ENCODE results near the gene EMD.

The EMD gene

DNA sequence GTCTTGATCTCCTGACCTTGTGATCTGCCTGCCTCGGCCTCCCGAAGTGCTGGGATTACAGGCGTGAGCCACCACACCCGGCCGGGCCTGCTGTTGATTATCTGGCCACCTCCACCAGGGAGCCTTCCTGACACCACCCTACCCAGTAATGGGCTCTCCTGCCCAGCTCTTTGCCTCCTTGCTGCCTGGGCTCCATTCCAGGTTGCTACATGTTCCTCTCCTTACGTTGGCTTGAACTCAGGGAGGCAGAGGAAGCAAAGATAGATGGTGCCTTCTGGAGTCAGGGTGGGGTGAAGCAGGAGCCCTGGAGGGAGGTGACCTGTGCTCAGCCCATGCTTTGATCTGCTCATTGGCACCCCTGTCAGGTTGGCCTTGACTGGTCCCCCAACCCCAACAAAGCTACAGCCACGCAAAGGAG, 31.0 kb upstream of the EMD start:
- DNase-seq (ENCODE audit: low read depth) = no peak
- no peak overlapping the region for H3K4me3 ChIP-seq (ENCODE audit: low read depth, low read length)
- TF ChIP-seq, protein P1, sequence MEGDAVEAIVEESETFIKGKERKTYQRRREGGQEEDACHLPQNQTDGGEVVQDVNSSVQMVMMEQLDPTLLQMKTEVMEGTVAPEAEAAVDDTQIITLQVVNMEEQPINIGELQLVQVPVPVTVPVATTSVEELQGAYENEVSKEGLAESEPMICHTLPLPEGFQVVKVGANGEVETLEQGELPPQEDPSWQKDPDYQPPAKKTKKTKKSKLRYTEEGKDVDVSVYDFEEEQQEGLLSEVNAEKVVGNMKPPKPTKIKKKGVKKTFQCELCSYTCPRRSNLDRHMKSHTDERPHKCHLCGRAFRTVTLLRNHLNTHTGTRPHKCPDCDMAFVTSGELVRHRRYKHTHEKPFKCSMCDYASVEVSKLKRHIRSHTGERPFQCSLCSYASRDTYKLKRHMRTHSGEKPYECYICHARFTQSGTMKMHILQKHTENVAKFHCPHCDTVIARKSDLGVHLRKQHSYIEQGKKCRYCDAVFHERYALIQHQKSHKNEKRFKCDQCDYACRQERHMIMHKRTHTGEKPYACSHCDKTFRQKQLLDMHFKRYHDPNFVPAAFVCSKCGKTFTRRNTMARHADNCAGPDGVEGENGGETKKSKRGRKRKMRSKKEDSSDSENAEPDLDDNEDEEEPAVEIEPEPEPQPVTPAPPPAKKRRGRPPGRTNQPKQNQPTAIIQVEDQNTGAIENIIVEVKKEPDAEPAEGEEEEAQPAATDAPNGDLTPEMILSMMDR (conservative IDR thresholded peaks at IDR 0.05; ENCODE audit: low read depth, low read length) = no peak

DNA sequence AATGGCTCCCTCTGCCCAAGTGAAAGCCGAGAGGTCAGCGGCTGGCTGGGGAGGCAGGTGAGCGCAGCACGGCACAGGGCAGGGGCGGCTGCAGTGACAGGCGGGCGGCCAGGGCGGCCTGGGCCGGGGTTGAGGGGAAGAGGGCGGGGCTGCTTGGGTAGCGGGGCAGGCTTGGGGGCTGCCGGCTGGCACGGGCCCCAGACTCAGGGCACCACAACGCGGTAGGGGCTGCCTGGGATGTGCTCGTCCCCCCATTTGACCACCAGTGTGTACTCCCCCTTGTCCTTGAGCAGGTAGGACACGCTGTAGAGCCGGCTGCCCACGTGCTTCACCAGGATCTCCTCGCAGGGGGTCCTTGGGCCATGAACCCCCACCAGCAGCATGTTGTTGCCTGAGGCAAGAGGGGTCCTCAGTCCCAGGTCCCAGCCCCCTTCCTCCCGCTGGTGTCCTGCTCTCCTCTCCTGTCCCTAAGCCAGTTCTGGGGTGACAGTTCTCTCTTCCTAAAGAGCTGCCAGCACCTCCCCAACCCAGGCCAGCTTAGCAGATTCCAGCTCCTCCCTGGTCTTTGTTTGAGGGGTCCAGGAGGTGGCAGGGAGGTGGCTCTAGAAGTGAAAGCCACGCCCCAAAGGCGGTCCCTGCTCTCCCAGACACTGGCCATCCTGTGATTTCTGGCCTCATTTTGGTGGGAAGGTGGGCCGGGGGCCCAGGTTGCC, 30.3 kb upstream of the EMD start:
- DNase-seq (ENCODE audit: low read depth) = no peak
- TF ChIP-seq, protein P1 (conservative IDR thresholded peaks at IDR 0.05; ENCODE audit: low read depth, low read length) = no peak
- no peak overlapping the region for H3K4me3 ChIP-seq (ENCODE audit: low read depth, low read length)

DNA sequence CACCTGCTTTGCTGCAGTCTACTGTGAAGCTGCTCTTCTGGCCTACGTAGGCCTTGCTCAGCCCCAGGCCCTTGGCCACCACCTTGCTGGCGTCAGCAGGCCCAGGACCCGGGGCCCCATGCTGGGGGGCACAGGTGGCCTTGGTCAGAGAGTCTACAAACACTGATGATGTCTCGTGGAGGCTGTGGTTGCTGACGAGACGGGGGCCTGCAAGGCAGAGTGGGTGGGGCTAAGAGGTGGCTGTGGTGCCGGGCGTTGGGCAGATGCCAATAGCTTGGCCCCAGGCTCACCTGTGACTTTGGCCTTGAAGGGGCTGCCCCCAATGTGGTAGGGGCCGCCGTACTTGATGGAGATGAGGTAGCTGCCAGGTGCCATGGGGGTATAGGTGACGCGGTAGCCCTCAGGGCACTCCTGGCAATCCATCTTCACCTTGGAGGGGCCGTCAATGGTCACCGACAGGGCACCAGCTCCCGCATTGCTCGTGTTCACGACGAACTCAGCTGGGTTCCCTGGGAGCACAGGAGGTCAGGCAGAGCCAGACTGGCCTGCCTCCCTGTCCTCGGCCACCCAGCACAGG, 29.6 kb upstream of the EMD start:
- TF ChIP-seq, protein P1 (conservative IDR thresholded peaks at IDR 0.05; ENCODE audit: low read depth, low read length) = no peak
- no peak overlapping the region for H3K4me3 ChIP-seq (ENCODE audit: low read depth, low read length)
- no peak for DNase-seq (ENCODE audit: low read depth)

DNA sequence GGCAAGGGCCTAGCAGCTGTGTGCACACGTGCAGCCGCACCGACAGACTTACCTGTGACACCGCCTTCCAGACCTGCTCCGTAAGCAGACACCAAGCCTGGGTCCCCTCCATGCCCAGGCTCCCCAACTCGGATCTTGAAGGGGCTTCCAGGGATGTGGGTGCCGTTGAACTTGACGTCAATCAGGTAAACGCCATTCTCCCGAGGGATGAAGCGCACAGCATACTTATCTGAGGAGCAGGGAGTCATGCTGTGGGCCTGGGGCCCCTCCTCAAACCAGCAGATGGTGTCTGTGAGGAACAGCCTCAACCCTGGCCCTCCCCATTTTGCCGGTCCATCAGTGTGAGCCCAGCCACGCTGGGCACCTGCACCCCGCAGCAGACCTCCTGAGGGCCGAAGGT, 29.1 kb upstream of the EMD start:
- H3K4me3 ChIP-seq (ENCODE audit: low read depth, low read length) = no peak overlapping the region
- no peak for DNase-seq (ENCODE audit: low read depth)
- TF ChIP-seq, protein P1 (conservative IDR thresholded peaks at IDR 0.05; ENCODE audit: low read depth, low read length) = no peak

DNA sequence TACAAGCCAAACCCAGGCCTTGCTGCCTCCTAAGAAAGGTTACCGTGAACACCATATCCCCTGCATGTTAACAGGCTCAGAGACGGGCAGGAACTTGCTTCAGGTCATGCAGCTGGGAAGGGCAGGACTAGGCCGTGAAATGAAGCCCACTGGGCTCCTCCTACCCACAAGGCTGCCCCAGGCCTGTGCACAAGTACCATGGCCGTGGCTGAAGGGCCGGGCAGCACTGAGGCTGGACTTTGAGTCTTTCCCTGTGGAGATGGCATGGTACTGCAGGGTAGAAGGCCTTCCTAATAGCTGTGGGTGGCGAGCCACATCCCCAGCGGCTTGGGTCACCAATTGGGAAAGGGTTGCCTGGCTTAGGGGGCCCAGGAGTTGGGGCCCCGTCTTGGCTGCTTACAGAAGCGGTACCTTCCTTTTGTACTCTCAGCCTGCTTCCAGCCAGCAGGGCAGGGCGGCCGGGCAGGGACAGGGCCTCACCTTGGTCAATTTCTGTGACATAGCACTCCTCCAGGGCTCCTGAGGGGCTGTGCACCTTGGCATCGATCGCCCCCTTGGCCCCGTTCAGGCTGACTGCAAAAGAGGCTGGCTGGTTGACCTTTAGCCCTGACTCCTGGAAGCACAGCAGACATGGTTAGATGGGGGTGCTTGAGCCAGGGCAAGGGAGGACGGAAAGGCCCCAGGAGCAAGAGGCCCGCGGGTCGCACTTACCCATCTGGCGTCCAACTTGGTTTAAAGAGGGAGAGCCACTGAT, 28.5 kb upstream of the EMD start:
- H3K4me3 ChIP-seq (ENCODE audit: low read depth, low read length) = no peak overlapping the region
- TF ChIP-seq, protein P1 (conservative IDR thresholded peaks at IDR 0.05; ENCODE audit: low read depth, low read length) = no peak
- DNase-seq (ENCODE audit: low read depth) = no peak

DNA sequence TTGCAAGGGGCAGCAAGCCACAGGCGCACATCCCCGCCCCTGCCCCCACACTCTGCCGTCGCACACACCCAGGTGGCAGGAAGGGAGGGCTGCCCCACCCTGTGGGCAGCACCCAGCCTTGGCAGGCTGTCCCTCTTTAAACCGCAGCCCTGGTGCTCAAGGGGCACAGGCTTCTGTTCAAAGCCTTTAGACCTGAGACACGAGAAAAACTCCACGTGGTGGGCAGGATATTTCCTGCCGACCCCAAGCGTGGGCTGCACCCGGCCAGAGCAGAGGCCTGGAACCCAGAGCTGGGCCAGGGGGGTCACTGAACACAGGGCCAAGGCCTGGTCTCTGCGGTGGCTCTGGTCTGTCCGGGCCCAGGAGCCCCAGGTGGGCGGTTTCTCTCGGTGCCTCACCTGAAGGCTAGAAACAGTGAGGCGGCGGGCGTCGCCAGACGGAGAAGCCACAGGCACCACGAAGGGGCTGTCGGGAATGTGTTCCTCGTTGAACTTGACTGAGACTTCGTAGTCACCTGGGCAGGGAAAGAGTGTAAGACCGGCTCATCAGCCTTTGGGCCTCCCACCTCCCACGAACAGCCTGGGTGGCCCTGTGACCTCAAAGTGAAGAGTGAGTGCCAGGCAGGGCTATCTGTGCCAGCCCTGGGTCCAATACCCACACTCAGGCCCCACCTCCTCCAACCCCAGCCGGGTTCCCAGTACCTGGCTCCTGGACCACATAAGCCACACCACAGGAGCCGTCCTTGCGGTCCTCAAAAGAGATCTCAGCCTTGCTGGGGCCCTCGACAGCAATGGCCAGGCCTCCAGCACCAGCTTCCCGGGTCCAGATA, 27.7 kb upstream of the EMD start:
- no peak for DNase-seq (ENCODE audit: low read depth)
- H3K4me3 ChIP-seq (ENCODE audit: low read depth, low read length) = no peak overlapping the region
- TF ChIP-seq, protein P1 (conservative IDR thresholded peaks at IDR 0.05; ENCODE audit: low read depth, low read length) = no peak
